Measurements from ENCODE around the gene SNTB2.

DNA sequence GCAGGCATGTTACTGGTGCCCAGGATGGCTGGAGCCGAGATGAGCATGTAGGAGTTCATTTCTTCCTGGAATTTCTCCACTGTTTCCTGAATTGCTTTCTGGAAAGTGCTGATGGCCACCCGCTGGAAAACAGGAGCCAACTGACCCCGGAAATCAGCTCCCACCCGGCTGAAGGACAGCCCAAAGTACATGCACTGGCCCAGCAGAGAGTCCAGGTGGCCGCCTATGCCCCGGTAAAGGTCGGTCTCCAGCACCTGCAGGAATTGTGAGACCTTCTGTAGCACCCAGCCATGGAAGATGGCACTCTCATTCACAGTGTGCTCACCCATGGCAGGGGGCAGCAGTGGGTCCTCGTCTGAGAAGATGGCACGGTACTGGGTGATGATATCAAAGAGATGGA is 147.7 kb downstream of the SNTB2 start:
- TF ChIP-seq RAD21 (IDR thresholded peaks at IDR 0.05; ENCODE audit: low read depth) (no peak), YY1 (IDR thresholded peaks at IDR 0.05; ENCODE audit: low read depth) (no peak), TAF1 (IDR thresholded peaks at IDR 0.05; ENCODE audit: low read depth) (no peak), TCF12 (IDR thresholded peaks at IDR 0.05; ENCODE audit: low read depth) (no peak), CREB1 (IDR thresholded peaks at IDR 0.05; ENCODE audit: low read depth) (no peak)
- TF ChIP-seq, protein P1, sequence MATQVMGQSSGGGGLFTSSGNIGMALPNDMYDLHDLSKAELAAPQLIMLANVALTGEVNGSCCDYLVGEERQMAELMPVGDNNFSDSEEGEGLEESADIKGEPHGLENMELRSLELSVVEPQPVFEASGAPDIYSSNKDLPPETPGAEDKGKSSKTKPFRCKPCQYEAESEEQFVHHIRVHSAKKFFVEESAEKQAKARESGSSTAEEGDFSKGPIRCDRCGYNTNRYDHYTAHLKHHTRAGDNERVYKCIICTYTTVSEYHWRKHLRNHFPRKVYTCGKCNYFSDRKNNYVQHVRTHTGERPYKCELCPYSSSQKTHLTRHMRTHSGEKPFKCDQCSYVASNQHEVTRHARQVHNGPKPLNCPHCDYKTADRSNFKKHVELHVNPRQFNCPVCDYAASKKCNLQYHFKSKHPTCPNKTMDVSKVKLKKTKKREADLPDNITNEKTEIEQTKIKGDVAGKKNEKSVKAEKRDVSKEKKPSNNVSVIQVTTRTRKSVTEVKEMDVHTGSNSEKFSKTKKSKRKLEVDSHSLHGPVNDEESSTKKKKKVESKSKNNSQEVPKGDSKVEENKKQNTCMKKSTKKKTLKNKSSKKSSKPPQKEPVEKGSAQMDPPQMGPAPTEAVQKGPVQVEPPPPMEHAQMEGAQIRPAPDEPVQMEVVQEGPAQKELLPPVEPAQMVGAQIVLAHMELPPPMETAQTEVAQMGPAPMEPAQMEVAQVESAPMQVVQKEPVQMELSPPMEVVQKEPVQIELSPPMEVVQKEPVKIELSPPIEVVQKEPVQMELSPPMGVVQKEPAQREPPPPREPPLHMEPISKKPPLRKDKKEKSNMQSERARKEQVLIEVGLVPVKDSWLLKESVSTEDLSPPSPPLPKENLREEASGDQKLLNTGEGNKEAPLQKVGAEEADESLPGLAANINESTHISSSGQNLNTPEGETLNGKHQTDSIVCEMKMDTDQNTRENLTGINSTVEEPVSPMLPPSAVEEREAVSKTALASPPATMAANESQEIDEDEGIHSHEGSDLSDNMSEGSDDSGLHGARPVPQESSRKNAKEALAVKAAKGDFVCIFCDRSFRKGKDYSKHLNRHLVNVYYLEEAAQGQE (IDR thresholded peaks at IDR 0.05; ENCODE audit: low read depth), result no peak

Data from Ishikawa (cell line).